ENCODE data around the gene GALNTL6.

GALNTL6 gene

GRCh38 chr4:172762895-172763294 is 949.7 kb downstream of the GALNTL6 start:
- Histone ChIP-seq H3K4me1 (ENCODE audit: control insufficient read depth, insufficient read depth, low read length) (peaks cover 4% of the 10 kb centered on the region), H3K36me3 (ENCODE audit: control insufficient read depth, insufficient read depth, low read length) (no peaks in the 10 kb centered on the region), H3K27me3 (ENCODE audit: control insufficient read depth, insufficient read depth, low read length) (no peaks in the 10 kb centered on the region), H3K9me3 (ENCODE audit: control insufficient read depth, insufficient read depth, low read length) (no peaks in the 10 kb centered on the region), H3K9ac (ENCODE audit: low read depth, low read length) (no peak overlapping the region), H3K4me3 (ENCODE audit: low read depth, low read length) (no peak overlapping the region)

- H3K4me3 ChIP-seq (ENCODE audit: low read depth, low read length): no peak overlapping the region
- no peaks in the 10 kb centered on the region for H3K27me3 ChIP-seq (ENCODE audit: control insufficient read depth, insufficient read depth, low read length)
- H3K4me1 ChIP-seq (ENCODE audit: control insufficient read depth, insufficient read depth, low read length): peaks cover 4% of the 10 kb centered on the region
- no peak overlapping the region for H3K9ac ChIP-seq (ENCODE audit: low read depth, low read length)
- no peaks in the 10 kb centered on the region for H3K36me3 ChIP-seq (ENCODE audit: control insufficient read depth, insufficient read depth, low read length)
- H3K9me3 ChIP-seq (ENCODE audit: control insufficient read depth, insufficient read depth, low read length): no peaks in the 10 kb centered on the region
Observed at GRCh38 chr4:172770787-172771186, 957.6 kb downstream of the GALNTL6 start.

DNA sequence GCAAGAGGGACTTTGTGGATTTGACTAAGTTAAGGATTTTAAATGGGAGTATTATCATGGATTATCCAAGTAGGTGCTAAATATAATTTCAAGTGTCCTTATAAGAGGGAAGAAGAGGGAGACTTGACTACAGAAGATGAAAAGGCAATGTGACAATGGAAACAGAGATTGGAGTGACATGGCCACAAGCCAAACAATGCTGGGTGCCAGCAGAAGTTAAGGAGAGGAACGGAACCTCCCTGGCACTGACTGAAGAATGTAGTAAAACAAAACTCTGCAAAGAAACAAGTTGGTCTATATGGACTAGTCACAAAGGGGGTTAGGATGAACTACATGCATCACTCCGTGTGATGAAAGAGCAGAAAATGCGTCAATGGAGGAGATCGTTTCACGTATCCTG is 959.6 kb downstream of the GALNTL6 start:
- H3K36me3 ChIP-seq (ENCODE audit: control insufficient read depth, insufficient read depth, low read length): no peaks in the 10 kb centered on the region
- no peaks in the 10 kb centered on the region for H3K4me1 ChIP-seq (ENCODE audit: control insufficient read depth, insufficient read depth, low read length)
- H3K9me3 ChIP-seq (ENCODE audit: control insufficient read depth, insufficient read depth, low read length): no peaks in the 10 kb centered on the region
- no peak overlapping the region for H3K9ac ChIP-seq (ENCODE audit: low read depth, low read length)
- H3K4me3 ChIP-seq (ENCODE audit: low read depth, low read length): no peak overlapping the region
- no peaks in the 10 kb centered on the region for H3K27me3 ChIP-seq (ENCODE audit: control insufficient read depth, insufficient read depth, low read length)

DNA sequence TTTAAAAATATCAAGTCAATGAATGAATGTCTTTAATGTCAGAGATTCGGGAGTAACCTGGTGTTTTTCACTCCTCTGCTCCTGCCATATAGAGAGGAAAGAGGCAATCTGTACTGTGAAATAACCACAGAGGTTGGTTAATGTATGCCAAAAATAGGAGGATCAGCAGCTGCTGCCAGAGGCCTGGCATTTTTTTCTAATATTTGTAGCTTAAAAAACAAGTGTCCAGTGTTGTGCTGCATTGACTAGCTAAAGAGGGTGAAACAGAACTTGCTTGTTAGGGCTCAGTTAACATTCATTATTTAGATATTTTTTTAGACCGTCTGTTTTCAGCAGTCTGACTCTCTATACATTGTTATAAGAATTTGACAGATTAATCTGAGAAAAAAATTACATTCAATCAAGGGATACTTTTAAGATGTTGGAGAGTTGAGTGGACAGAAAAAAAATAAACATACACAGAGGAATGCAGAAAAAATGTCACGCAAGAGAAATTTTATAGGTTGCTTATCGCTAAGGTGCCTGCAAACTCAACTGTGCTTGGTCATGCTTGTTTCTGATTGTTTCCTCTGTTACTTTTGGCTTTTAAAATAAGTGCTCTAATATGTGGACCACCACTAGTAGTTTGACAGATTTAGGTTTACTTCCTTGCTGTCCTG is 963.1 kb downstream of the GALNTL6 start:
- no peaks in the 10 kb centered on the region for H3K9me3 ChIP-seq (ENCODE audit: control insufficient read depth, insufficient read depth, low read length)

DNA sequence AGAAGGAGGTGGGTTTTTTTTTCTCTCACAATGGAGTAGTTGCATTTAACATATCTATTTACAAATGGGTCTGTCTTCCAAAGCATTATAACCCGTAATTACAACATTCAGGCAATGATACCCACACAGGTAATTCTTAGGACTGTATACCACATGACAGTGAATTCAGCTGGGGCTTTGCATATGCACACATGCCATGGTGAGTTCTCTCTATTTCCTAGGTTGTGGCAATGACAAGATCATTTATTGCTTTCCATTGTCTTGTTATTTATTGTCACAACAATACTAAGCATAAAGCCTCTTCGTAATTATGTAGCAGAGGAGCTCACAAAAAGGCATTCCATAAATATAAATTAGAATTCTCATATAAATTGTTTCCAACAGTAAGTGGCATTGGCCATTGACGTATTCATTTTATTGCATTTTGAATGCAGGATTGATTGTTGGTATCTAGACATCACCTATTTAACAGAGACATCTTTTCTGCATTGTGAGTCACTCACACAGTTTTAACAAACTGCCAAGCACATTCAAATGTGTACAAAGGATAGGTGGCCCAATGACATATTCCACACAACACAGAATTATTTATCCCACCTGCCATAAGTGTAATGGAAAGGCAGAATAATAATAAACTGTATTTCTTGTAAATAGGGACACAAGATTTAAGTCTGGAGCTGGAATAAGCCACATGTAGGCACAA is 964.7 kb downstream of the GALNTL6 start:
- Histone ChIP-seq H3K4me1 (ENCODE audit: control insufficient read depth, insufficient read depth, low read length) (no peaks in the 10 kb centered on the region), H3K4me3 (ENCODE audit: low read depth, low read length) (no peak overlapping the region), H3K9ac (ENCODE audit: low read depth, low read length) (no peak overlapping the region), H3K36me3 (ENCODE audit: control insufficient read depth, insufficient read depth, low read length) (no peaks in the 10 kb centered on the region), H3K27me3 (ENCODE audit: control insufficient read depth, insufficient read depth, low read length) (no peaks in the 10 kb centered on the region), H3K9me3 (ENCODE audit: control insufficient read depth, insufficient read depth, low read length) (no peaks in the 10 kb centered on the region)

More for the DNA sequence above, 963.1 kb downstream of the GALNTL6 start:
- Histone ChIP-seq H3K4me1 (ENCODE audit: control insufficient read depth, insufficient read depth, low read length) (no peaks in the 10 kb centered on the region), H3K27me3 (ENCODE audit: control insufficient read depth, insufficient read depth, low read length) (no peaks in the 10 kb centered on the region), H3K36me3 (ENCODE audit: control insufficient read depth, insufficient read depth, low read length) (no peaks in the 10 kb centered on the region), H3K4me3 (ENCODE audit: low read depth, low read length) (no peak overlapping the region), H3K9ac (ENCODE audit: low read depth, low read length) (no peak overlapping the region)

DNA sequence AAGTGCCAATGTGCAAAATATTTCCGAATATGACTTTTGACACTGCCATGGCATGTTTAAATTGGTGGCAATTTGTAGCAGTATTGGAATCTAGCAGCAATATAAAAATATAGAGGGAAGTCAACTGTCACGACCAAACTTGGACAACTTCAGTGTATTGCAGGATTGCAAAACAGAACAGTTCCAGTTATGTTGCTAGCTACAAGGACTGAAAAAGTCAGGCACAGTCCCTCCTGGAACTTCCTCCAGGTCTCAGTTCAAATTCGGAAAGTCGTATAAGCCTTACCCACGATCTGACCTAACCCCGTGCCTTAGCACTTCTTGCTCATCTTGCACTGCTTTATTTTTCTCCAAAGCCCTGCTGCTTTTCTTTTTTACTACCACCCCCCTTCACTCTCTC is 965.4 kb downstream of the GALNTL6 start:
- Histone ChIP-seq H3K27me3 (ENCODE audit: control insufficient read depth, insufficient read depth, low read length) (no peaks in the 10 kb centered on the region), H3K4me3 (ENCODE audit: low read depth, low read length) (no peak overlapping the region), H3K4me1 (ENCODE audit: control insufficient read depth, insufficient read depth, low read length) (no peaks in the 10 kb centered on the region), H3K36me3 (ENCODE audit: control insufficient read depth, insufficient read depth, low read length) (no peaks in the 10 kb centered on the region), H3K9me3 (ENCODE audit: control insufficient read depth, insufficient read depth, low read length) (no peaks in the 10 kb centered on the region), H3K9ac (ENCODE audit: low read depth, low read length) (no peak overlapping the region)

- Histone ChIP-seq H3K4me1 (ENCODE audit: control insufficient read depth, insufficient read depth, low read length) (no peaks in the 10 kb centered on the region), H3K9me3 (ENCODE audit: control insufficient read depth, insufficient read depth, low read length) (no peaks in the 10 kb centered on the region), H3K4me3 (ENCODE audit: low read depth, low read length) (no peak overlapping the region), H3K36me3 (ENCODE audit: control insufficient read depth, insufficient read depth, low read length) (no peaks in the 10 kb centered on the region), H3K27me3 (ENCODE audit: control insufficient read depth, insufficient read depth, low read length) (no peaks in the 10 kb centered on the region), H3K9ac (ENCODE audit: low read depth, low read length) (no peak overlapping the region)
Observed at GRCh38 chr4:172780566-172781081, 967.4 kb downstream of the GALNTL6 start.

GRCh38 chr4:172785613-172786012 is 972.4 kb downstream of the GALNTL6 start:
- Histone ChIP-seq H3K36me3 (ENCODE audit: control insufficient read depth, insufficient read depth, low read length) (no peaks in the 10 kb centered on the region), H3K9me3 (ENCODE audit: control insufficient read depth, insufficient read depth, low read length) (no peaks in the 10 kb centered on the region), H3K9ac (ENCODE audit: low read depth, low read length) (no peak overlapping the region), H3K4me3 (ENCODE audit: low read depth, low read length) (no peak overlapping the region), H3K4me1 (ENCODE audit: control insufficient read depth, insufficient read depth, low read length) (no peaks in the 10 kb centered on the region), H3K27me3 (ENCODE audit: control insufficient read depth, insufficient read depth, low read length) (no peaks in the 10 kb centered on the region)

GRCh38 chr4:172786039-172786792 is 973.0 kb downstream of the GALNTL6 start:
- Histone ChIP-seq H3K4me1 (ENCODE audit: control insufficient read depth, insufficient read depth, low read length) (no peaks in the 10 kb centered on the region), H3K4me3 (ENCODE audit: low read depth, low read length) (no peak overlapping the region), H3K9me3 (ENCODE audit: control insufficient read depth, insufficient read depth, low read length) (no peaks in the 10 kb centered on the region), H3K27me3 (ENCODE audit: control insufficient read depth, insufficient read depth, low read length) (no peaks in the 10 kb centered on the region), H3K36me3 (ENCODE audit: control insufficient read depth, insufficient read depth, low read length) (no peaks in the 10 kb centered on the region), H3K9ac (ENCODE audit: low read depth, low read length) (no peak overlapping the region)

GRCh38 chr4:172787111-172787510 is 973.9 kb downstream of the GALNTL6 start:
- H3K36me3 ChIP-seq (ENCODE audit: control insufficient read depth, insufficient read depth, low read length): no peaks in the 10 kb centered on the region
- no peaks in the 10 kb centered on the region for H3K4me1 ChIP-seq (ENCODE audit: control insufficient read depth, insufficient read depth, low read length)
- no peak overlapping the region for H3K4me3 ChIP-seq (ENCODE audit: low read depth, low read length)
- no peak overlapping the region for H3K9ac ChIP-seq (ENCODE audit: low read depth, low read length)
- no peaks in the 10 kb centered on the region for H3K9me3 ChIP-seq (ENCODE audit: control insufficient read depth, insufficient read depth, low read length)
- no peaks in the 10 kb centered on the region for H3K27me3 ChIP-seq (ENCODE audit: control insufficient read depth, insufficient read depth, low read length)

DNA sequence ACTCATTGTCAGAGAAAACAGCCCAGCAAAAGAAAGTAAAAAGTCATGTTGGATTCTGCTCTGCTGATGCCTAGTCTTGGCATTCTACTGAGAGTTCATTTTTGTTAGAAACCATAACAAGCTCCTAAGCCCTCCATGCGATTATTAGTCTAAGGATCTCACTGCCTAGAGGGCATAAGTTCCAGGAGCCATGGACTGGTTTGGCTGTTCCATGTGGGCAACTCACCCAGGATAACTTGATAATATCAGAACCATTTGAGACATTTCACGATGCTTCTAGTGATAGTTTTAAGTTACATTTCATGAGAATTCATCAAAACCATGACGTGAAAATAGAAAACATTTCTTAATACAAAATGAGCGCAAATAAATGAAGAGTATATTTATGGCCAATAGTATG is 978.6 kb downstream of the GALNTL6 start:
- Histone ChIP-seq H3K36me3 (ENCODE audit: control insufficient read depth, insufficient read depth, low read length) (no peaks in the 10 kb centered on the region), H3K9me3 (ENCODE audit: control insufficient read depth, insufficient read depth, low read length) (no peaks in the 10 kb centered on the region), H3K9ac (ENCODE audit: low read depth, low read length) (no peak overlapping the region), H3K27me3 (ENCODE audit: control insufficient read depth, insufficient read depth, low read length) (no peaks in the 10 kb centered on the region), H3K4me1 (ENCODE audit: control insufficient read depth, insufficient read depth, low read length) (no peaks in the 10 kb centered on the region), H3K4me3 (ENCODE audit: low read depth, low read length) (no peak overlapping the region)

All from iPS-15b (cell line).